GM21526 (cell line): ENCODE measurements around the gene ZNRF2.

Source experiments
- ATAC-seq: cut with Tn5 transposase; IDR thresholded peaks from one replicate; pipeline ENCODE4 v1.9.1; 2021; ENCODE audit warnings: moderate library complexity; ENCODE audit not compliant: unreplicated experiment, low FRiP score

The ZNRF2 gene

DNA sequence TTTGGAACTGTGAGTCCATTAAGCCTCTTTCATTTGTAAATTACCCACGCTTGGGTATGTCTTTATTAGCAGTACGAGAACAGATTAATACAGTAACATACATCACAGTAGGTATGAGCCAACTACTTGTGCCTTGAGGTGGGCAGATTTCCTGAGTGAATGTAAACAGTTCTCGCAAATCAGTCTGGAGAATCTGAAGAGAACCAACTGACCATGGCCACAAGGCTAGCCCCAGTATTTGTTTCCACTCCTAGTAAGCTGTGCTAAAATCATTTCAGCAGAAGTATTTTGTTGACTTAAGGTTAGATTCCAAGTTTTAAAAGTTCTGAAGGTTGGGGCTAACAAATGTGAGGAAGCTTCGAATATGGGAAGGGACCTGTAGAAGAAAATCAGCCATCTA is 111.3 kb downstream of the ZNRF2 start:
- ATAC-seq, result no peak

DNA sequence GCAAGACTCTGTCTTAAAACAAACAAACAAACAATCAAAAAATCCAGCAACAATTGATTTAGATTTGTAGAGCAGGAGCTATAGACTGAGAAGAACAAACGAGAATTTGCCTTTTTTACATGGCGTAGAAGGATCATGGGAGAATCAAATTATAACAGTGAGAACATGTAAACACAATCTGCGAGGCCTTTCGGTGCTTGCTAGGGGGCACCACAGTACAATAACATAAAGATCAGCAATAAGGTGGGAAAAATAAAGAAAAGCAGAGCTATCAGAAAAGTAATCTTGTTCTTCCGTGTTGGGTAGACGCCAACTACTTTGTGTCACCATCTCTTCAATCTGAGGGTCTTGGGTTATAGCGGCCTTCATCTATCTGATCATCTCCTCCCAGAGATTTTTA is 112.0 kb downstream of the ZNRF2 start:
- no peak for ATAC-seq

DNA sequence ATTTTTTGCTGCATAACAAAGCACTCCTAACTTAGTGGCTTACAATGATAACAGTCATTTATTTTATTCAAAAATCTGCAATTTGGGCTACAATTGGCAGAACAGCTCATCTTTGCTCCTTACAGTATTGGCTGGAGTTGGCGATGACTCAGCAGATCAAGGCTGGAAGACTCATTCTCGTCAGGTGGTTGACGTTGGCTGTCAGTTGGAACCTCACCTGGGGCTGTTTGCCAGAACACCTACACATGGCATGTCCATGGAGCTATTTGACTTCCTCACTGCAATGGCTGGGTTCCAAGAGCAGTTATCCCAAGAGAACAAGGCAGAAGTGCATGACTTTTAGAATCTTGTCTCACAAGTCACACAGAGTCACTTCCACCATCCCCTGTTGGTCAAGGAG is 119.1 kb downstream of the ZNRF2 start:
- ATAC-seq, result no peak

DNA sequence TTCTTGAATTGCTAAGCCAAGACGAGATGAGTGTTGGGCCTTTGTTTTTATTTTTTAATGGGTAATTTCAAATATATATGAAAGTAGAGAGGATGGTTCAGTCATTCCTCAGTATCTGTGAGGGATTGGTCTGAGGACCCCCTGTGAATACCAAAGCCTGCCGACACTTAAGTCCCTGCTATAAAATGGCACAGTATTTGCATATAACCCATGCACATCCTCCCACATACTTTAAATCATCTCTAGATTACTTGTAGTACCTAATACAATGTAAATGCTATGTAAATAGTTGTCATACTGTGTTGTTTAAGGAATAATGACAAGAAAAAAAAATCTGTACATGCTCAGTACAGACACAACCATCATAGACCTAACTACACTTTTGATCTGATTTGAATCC is 120.8 kb downstream of the ZNRF2 start:
- ATAC-seq, result no peak

DNA sequence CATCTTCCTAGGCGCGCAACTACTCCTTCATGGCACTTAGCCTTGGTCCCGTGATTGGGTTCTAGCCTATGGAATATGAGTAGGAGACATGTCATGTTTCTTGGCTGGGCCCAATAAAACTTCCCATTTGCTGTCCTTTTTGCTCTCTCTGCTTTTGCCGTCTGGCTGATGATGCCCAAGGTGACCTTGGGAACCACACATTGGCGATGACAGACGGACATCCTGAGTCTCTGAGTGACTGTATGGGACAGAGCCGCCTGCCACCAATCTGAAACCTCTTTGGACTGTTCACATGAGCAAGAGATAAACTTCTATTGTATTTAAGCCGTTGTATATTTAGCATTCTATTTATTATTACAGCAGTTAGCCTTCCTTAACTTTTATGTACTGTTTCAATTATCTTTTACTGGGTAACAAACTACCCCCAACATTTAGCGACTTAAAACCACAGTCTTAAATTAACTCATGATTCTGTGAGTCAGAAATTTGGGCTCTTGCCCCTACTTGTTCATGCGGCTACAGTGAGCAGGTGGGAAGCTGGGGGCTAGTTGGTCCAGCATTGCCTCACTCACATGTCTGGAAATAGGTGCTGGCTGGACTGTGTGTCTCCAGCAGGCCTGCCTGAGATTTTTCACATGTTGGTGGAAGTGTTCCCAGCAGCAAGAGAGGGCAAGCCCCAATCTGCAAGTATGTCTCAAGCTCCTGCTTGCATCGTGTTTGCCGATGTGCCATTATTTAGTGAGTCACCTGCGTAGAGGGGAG is 122.4 kb downstream of the ZNRF2 start:
- no peak for ATAC-seq

DNA sequence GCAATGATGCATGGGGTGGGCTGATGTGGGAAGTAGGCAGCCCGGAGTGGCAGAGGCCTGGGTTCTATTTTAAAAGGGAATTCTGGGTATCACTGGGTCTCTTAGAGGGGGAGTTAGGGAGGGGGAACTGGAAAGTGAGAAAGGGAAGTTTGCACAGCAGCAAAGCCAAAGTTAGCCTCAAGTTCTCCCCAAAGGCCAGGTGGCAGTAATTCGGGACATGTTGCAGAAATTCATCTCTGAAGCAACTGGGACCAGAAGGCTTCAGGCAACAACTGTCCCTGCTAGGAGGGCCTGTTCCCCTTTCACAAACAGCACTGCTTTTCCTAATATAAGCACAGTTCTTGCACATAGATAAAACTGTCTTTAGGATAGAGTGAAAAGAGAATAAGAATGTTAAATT is 126.8 kb downstream of the ZNRF2 start:
- ATAC-seq, result no peak

DNA sequence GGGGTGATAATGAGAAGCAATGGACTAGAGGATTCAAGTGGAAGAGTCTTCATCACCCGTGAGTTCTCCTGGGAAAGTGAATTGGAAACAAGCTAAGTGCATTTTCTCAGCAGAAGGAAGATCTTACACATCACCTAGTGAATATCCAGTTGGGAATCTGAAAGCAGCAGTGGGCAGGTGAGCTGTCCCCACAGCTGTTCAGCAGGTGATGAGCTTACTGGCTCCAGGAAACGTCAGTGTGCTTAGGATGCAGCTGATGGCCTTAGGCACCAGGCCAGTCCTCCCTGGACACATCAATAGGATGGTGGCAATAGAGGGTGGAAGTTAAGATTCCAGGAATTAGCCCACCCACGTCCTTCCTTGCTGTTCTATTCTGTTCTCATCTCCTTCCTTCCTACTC is 127.5 kb downstream of the ZNRF2 start:
- no peak for ATAC-seq

DNA sequence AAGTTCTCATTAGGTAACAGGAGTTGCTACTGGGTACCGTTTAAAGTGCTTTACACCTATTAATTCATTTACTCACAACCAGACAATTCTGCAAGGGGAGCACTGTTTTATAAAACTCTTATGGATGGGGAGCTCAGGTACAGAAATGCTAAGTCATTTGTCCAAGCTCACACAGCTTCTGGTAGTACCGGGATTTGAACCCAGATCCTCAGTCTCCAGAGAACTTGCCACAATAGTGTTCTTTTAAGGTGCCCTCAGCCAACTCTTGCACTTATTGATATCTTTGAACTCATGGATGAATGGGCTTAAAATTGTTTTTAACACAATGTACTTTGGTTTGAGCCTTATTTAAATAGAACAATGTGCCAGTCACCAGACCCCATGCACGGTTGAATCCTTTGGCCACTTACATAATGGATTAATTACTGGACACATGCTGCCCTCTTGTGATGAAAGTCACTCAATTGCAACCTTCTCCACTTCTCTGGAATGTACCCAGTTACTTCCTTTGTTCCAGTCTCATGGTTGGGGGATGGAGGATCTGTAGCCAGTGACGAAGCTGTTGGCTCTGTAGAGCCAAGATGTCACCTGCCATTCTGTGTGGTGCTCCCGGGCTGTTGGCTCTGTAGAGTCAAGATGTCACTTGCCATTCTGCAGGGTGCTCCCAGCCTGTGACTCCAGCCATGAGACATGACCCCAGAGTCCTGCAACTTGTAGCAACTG is 128.5 kb downstream of the ZNRF2 start:
- ATAC-seq, result no peak

DNA sequence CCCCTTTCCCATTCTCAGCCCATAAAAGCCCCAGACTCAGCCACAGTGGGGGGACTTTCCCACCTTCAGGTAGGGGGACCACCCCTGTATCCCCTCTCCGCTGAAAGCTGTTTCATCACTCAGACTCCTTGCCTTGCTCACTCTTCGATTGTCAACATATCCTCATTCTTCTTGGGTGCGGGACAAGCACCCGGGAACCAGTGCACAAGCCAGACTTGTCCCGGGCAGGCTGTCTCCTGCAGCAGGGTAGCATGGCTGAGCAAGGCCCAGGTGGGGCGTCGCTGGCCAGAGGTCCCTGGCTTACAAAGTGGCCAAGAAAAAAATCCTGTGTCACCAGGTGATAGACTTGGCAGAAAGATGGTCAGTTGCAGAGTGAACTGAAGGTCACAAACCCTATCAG is 129.5 kb downstream of the ZNRF2 start:
- ATAC-seq, result no peak
